GM12865 (cell line): Measurements from ENCODE around the gene IMPG1.
"Not testable (repeated sequence)": the region's sequence is repeated elsewhere in the genome, so short reads cannot be mapped to it uniquely, and the experiment has no call there.

Experiments used
- DNase-seq: peaks from one replicate; pipeline ENCODE4 v3.0.0; 2010; ENCODE audit warnings: low read depth
- H3K4me3 ChIP-seq: 2 replicates; pipeline ENCODE4 v1.5.1; 2011; ENCODE audit warnings: mild to moderate bottlenecking, low read depth, low read length, control low read depth
- CTCF ChIP-seq: IDR thresholded peaks from 2 replicates; pipeline ENCODE4 v1.5.1; 2011; ENCODE audit warnings: low read length, control low read depth, low read depth, inconsistent platforms; ENCODE audit not compliant: insufficient read depth; ENCODE audit errors: missing control alignments

The IMPG1 gene

GRCh38 chr6:75926293-75927168 is 145.9 kb downstream of the IMPG1 start:
- peak; percentile 13 for DNase-seq
- no peak overlapping the region for H3K4me3 ChIP-seq
- no peak for TF ChIP-seq CTCF

- H3K4me3 ChIP-seq, result no peak overlapping the region
- no peak for DNase-seq
- no peak for TF ChIP-seq CTCF
Observed at GRCh38 chr6:75922226-75922625, 150.2 kb downstream of the IMPG1 start.

GRCh38 chr6:75913040-75913439 is 159.4 kb downstream of the IMPG1 start:
- no peak for DNase-seq
- H3K4me3 ChIP-seq, result no peak overlapping the region
- TF ChIP-seq CTCF, result no peak

GRCh38 chr6:75907444-75907843 is 165.0 kb downstream of the IMPG1 start:
- no peak overlapping the region for H3K4me3 ChIP-seq
- no peak for DNase-seq
- no peak for TF ChIP-seq CTCF

DNA sequence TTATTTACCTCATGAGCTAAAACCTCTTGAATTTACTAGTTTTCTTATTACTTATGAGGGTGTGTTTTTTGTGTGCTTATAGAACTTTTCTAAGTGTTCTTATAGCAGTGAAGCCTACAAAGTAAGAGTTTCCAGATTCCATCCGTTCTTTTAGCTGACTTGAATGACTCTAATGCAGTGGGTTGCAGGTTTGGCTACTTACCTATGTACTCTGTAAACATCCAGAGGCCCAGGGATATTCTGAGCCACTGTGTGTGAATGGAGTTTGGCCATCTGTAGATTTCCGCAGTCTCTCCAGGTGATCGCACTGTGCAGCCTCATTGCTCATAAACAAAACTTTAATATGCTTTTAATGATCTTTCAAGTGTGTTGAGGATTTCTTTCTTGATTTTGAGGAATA is 165.6 kb downstream of the IMPG1 start:
- no peak for TF ChIP-seq CTCF
- no peak for DNase-seq
- no peak overlapping the region for H3K4me3 ChIP-seq

DNA sequence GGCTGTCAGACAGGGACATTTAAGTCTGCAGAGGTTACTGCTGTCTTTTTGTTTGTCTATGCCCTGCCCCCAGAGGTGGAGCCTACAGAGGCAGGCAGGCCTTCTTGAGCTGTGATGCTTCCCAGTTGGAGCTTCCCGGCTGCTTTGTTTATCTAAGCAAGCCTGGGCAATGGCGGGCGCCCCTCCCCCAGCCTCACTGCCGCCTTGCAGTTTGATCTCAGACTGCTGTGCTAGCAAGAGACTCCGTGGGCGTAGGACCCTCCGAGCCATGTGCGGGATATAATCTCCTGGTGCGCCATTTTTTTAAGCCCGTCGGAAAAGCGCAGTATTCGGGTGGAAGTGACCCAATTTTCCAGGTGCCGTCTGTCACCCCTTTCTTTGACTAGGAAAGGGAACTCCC is 167.3 kb downstream of the IMPG1 start:
- H3K4me3 ChIP-seq, DNase-seq: not testable (repeated sequence)

GRCh38 chr6:75900216-75900615 is 172.2 kb downstream of the IMPG1 start:
- H3K4me3 ChIP-seq, DNase-seq: not testable (repeated sequence)

- TF ChIP-seq CTCF, result no peak
- no peak for DNase-seq
Observed at GRCh38 chr6:75896526-75896925, 175.9 kb downstream of the IMPG1 start.

More at GRCh38 chr6:75896526-75896925, 175.9 kb downstream of the IMPG1 start:
- no peak overlapping the region for H3K4me3 ChIP-seq
